ENCODE data around the gene ZNF438. TPM values are rescaled to one million over a fixed set of nuclear protein-coding genes. Genes with fewer than 3 reads are reported as not detected.

The ZNF438 gene
- total RNA-seq, 1 experiment from 2014 or later: 4.3 TPM

GRCh38 chr10:30974773-30975415, 56.8 kb downstream of the ZNF438 start:
- H3K4me1 Mint-ChIP-seq (ENCODE audit: low read depth, unreplicated experiment): peaks cover 25% of the 10 kb centered on the region
- no peak overlapping the region for H3K4me3 Mint-ChIP-seq (ENCODE audit: low read depth, unreplicated experiment)
- no TSS peak for BruUV-seq (replicated peaks)
- H3K27me3 Mint-ChIP-seq (ENCODE audit: unreplicated experiment): no peaks in the 10 kb centered on the region
- TF ChIP-seq, protein P1, sequence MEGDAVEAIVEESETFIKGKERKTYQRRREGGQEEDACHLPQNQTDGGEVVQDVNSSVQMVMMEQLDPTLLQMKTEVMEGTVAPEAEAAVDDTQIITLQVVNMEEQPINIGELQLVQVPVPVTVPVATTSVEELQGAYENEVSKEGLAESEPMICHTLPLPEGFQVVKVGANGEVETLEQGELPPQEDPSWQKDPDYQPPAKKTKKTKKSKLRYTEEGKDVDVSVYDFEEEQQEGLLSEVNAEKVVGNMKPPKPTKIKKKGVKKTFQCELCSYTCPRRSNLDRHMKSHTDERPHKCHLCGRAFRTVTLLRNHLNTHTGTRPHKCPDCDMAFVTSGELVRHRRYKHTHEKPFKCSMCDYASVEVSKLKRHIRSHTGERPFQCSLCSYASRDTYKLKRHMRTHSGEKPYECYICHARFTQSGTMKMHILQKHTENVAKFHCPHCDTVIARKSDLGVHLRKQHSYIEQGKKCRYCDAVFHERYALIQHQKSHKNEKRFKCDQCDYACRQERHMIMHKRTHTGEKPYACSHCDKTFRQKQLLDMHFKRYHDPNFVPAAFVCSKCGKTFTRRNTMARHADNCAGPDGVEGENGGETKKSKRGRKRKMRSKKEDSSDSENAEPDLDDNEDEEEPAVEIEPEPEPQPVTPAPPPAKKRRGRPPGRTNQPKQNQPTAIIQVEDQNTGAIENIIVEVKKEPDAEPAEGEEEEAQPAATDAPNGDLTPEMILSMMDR (IDR thresholded peaks at IDR 0.05; ENCODE audit: unreplicated experiment): no peak
- DNase-seq: no peak
- no peaks in the 10 kb centered on the region for H3K36me3 Mint-ChIP-seq (ENCODE audit: insufficient read depth, unreplicated experiment)
- intact Hi-C loops (cut with micrococcal nuclease; ENCODE audit: unreplicated experiment): no loop called here
- H3K9me3 Mint-ChIP-seq (ENCODE audit: low read depth, unreplicated experiment): peaks cover 2% of the 10 kb centered on the region
- no peak overlapping the region for H3K27ac Mint-ChIP-seq (ENCODE audit: unreplicated experiment)
- CTCF ChIA-PET: no interaction called here

- Mint-ChIP-seq H3K4me3 (ENCODE audit: low read depth, unreplicated experiment) (no peak overlapping the region), H3K36me3 (ENCODE audit: insufficient read depth, unreplicated experiment) (no peaks in the 10 kb centered on the region), H3K27ac (ENCODE audit: unreplicated experiment) (no peak overlapping the region), H3K4me1 (ENCODE audit: low read depth, unreplicated experiment) (peaks cover 26% of the 10 kb centered on the region), H3K27me3 (ENCODE audit: unreplicated experiment) (no peaks in the 10 kb centered on the region), H3K9me3 (ENCODE audit: low read depth, unreplicated experiment) (no peaks in the 10 kb centered on the region)
- no peak for DNase-seq
- intact Hi-C loops (cut with micrococcal nuclease; ENCODE audit: unreplicated experiment): no loop called here
- CTCF ChIA-PET: no interaction called here
- no TSS peak for BruUV-seq (replicated peaks)
- TF ChIP-seq, protein P1 (IDR thresholded peaks at IDR 0.05; ENCODE audit: unreplicated experiment): no peak
These were observed 57.3 kb downstream of the ZNF438 start for GRCh38 chr10:30974355-30974754.

- no peak for DNase-seq
- CTCF ChIA-PET: no interaction called here
- H3K27me3 Mint-ChIP-seq (ENCODE audit: unreplicated experiment): no peaks in the 10 kb centered on the region
- H3K4me1 Mint-ChIP-seq (ENCODE audit: low read depth, unreplicated experiment): peaks cover 24% of the 10 kb centered on the region
- H3K9me3 Mint-ChIP-seq (ENCODE audit: low read depth, unreplicated experiment): no peaks in the 10 kb centered on the region
- intact Hi-C loops (cut with micrococcal nuclease; ENCODE audit: unreplicated experiment): no loop called here
- no peak overlapping the region for H3K27ac Mint-ChIP-seq (ENCODE audit: unreplicated experiment)
- no peak overlapping the region for H3K4me3 Mint-ChIP-seq (ENCODE audit: low read depth, unreplicated experiment)
- TF ChIP-seq, protein P1 (IDR thresholded peaks at IDR 0.05; ENCODE audit: unreplicated experiment): no peak
- BruUV-seq (replicated peaks): no TSS peak
- no peaks in the 10 kb centered on the region for H3K36me3 Mint-ChIP-seq (ENCODE audit: insufficient read depth, unreplicated experiment)
These were observed 57.9 kb downstream of the ZNF438 start for GRCh38 chr10:30973737-30974136.

DNA sequence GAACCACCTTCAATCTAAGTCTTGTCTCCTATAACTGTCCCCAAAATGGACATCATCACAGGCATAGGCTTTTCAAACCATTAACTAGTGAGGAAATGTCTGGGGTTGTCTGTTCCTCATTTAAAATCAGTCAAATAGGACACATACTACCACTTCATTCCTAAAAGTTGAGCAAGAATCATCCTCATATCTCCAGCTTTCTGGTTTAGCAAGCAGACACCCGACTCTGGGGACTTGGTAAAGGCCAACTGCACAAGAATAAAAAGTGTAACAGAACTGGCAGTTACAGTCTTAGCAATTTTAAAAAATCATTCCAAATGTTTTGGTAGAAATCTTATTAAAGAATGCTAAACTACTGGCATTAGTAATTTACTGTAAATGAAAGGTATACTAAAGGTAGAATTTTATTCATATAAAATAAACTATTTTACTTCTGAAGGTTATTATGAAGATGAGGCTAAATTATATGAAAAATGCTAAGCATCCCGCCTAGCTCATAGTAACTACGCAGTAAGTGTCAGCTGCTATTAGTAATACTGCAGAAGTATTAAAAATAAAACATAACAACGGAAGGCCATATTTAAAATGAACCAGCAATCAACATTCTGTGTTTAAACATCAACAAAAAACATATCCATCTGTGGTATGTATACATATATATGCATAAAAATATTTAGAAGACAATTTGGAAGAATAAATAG, 60.8 kb downstream of the ZNF438 start:
- no peak for DNase-seq

More for the DNA sequence above, 60.8 kb downstream of the ZNF438 start:
- no peaks in the 10 kb centered on the region for H3K36me3 Mint-ChIP-seq (ENCODE audit: insufficient read depth, unreplicated experiment)
- no peaks in the 10 kb centered on the region for H3K9me3 Mint-ChIP-seq (ENCODE audit: low read depth, unreplicated experiment)
- CTCF ChIA-PET: no interaction called here
- BruUV-seq (replicated peaks): no TSS peak
- peaks cover 26% of the 10 kb centered on the region for H3K4me1 Mint-ChIP-seq (ENCODE audit: low read depth, unreplicated experiment)
- H3K27me3 Mint-ChIP-seq (ENCODE audit: unreplicated experiment): no peaks in the 10 kb centered on the region
- no peak overlapping the region for H3K27ac Mint-ChIP-seq (ENCODE audit: unreplicated experiment)
- intact Hi-C loops (cut with micrococcal nuclease; ENCODE audit: unreplicated experiment): no loop called here
- H3K4me3 Mint-ChIP-seq (ENCODE audit: low read depth, unreplicated experiment): no peak overlapping the region
- TF ChIP-seq, protein P1 (IDR thresholded peaks at IDR 0.05; ENCODE audit: unreplicated experiment): no peak
